CD4-positive, alpha-beta T cell treated with Interleukin-15 for 1 hour (primary cell): ENCODE measurements around the gene CHIC2.
"Not testable (repeated sequence)": the region's sequence is repeated elsewhere in the genome, so short reads cannot be mapped to it uniquely, and the experiment has no call there.

ENCODE experiments used
- DNase-seq: peaks from one replicate; pipeline ENCODE4 v3.0.0-alpha.2; 2020

CHIC2 gene

DNA sequence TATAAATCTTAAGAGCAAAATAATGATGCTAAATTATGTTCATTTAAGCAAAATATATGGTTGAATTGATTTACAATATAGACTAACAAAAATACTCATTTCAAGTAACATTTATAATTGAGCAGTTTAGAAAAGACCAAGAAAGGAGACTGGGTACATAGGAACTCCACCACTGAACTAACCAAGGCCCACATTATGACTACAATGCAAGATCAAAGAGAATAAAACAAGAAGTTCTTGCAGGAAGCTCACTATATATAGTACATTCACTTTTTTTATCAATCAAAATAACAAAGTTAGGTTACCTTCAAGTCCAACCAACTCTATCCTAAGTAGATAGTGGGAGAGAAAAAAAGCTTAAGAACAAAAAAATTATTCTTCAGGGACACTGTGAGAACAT, 8.0 kb downstream of the CHIC2 start:
- no peak for DNase-seq

- no peak for DNase-seq
Observed at GRCh38 chr4:54055494-54055893, 8.9 kb downstream of the CHIC2 start.

GRCh38 chr4:54054501-54054900, 9.9 kb downstream of the CHIC2 start:
- DNase-seq: no peak

- not testable (repeated sequence) for DNase-seq
Observed at GRCh38 chr4:54053322-54053721, 11.1 kb downstream of the CHIC2 start.

- no peak for DNase-seq
Observed at GRCh38 chr4:54050214-54050904, 14.0 kb downstream of the CHIC2 start.

GRCh38 chr4:54043630-54044029, 20.8 kb downstream of the CHIC2 start:
- not testable (repeated sequence) for DNase-seq

DNA sequence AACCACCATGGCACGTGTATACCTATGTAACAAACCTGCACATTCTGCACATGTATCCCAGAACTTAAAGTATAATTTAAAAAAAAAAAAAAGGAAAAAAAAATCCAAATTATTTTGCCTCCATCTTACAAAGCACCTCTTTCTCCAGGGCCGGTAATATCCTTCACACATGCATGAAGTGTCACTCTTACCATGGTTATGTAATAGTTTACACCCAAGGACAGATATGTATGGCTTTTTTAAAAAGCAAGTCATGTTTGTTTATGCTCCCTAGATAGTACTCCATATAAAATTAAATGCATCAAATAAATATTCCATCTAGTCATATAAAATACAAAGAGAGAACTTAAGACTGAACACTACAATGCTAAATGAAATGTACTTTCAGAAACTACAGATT, 22.5 kb downstream of the CHIC2 start:
- no peak for DNase-seq

DNA sequence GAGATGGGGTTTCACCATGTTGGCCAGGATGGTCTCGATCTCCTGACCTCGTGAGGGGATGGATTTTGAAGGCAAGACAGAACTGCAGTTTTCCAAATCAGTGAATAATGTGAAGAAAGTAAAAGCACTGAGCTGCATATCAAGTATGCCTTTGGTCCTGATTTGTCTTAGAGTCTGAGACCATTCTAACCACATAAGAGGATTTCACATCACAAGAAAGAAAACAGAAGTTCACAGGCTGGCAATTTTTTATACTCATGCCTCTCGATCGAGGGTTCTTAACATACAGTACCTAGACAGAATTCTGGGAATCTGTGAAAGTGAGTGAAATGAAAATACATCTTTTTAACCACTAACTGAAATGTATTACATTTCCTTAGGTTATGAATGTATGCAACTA, 23.3 kb downstream of the CHIC2 start:
- no peak for DNase-seq

- no peak for DNase-seq
Observed at GRCh38 chr4:54038056-54038455, 26.3 kb downstream of the CHIC2 start.

DNA sequence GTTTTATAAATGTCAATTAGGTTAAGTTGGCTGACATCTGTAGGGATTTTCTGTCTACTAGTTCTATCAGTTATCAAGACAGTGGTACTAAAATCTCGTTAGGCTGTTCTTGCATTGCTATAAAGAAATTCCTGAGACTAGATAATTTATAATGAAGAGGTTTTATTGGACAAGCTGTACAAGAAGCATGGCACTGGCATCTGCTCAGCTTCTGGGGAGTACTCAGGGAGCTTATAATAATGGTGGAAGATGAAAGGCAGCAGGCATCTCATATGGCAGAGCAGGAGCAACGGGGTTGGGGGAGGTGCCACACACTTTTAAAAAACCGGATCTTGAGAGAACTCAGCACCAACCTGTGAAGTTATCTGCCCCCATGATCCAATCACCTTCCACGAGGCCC, 28.2 kb downstream of the CHIC2 start:
- DNase-seq: no peak

GRCh38 chr4:54032558-54033135, 31.8 kb downstream of the CHIC2 start:
- no peak for DNase-seq

DNA sequence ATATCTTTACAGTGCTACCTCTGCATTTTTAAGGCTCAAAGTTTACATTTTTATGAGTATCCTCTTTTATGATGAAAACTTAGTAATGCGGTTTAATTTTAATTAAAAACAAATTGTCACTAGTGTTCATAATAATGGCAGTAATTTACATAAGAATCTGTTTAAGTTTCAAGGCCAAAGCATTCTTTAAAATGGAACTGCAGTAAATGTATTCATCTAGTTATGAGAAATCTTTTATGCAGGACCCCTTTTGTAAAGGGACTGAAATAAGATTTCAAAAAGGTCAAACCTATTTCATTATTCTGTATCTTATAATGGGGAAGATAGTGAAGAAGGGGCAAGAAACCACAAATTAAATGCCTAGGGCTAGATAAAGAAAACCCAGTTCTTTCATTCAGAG, 37.1 kb downstream of the CHIC2 start:
- no peak for DNase-seq

DNA sequence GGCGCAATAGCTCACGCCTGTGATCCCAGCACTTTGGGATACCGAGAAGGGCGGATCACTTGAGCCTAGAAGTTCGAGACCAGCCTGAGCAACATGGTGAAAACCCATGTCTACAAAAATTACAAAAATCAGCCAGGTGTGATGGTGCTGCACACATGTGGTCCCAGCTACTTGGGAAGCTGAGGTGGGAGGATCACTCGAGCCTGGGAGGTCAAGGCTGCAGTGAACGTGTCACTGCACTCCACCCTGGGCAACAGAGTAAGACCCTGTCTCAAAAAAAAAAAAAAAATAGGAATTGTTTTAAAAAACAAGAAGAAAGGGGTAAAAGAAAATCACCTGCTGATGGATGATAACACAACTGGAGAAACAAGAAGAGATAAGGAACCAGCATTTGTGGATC, 38.8 kb downstream of the CHIC2 start:
- no peak for DNase-seq

DNA sequence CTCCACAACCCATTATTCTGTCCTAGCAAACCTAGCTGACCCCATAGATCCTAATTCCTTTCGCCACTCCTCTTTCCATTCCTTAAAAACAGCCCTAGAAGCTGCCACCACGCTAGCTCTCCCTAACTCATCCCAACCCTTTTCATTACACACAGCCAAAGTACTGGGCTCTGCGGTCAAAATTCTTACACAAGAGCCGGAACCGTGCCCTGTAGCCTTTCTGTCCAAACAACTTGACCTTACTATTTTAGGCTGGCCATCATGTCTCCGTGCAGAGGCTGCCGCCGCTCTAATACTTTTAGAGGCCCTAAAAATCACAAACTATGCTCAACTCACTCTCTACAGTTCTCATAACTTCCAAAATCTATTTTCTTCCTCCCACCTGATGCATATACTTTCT, 41.4 kb downstream of the CHIC2 start:
- DNase-seq: not testable (repeated sequence)

DNA sequence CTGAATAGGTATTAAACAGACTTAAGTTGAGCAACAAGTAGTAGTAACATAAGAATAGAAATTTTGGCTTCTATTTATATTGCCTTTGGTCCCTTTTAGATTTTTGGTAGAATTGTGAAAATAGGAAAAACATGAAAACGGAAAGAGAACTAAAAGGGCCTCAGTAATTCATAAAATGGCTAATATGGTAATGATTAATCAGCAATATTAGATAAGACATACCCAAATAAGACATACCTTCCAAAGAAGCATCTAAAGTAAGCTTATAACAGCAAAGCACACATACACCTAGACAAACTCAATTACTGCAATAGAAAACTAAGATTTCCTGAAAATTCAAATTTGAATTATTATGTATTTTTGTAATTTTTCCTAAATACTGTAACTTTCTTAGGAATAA, 46.4 kb downstream of the CHIC2 start:
- no peak for DNase-seq

- DNase-seq: no peak
Observed at GRCh38 chr4:54017308-54017707, 47.1 kb downstream of the CHIC2 start.

- no peak for DNase-seq
Observed at GRCh38 chr4:54016504-54016903, 47.9 kb downstream of the CHIC2 start.

DNA sequence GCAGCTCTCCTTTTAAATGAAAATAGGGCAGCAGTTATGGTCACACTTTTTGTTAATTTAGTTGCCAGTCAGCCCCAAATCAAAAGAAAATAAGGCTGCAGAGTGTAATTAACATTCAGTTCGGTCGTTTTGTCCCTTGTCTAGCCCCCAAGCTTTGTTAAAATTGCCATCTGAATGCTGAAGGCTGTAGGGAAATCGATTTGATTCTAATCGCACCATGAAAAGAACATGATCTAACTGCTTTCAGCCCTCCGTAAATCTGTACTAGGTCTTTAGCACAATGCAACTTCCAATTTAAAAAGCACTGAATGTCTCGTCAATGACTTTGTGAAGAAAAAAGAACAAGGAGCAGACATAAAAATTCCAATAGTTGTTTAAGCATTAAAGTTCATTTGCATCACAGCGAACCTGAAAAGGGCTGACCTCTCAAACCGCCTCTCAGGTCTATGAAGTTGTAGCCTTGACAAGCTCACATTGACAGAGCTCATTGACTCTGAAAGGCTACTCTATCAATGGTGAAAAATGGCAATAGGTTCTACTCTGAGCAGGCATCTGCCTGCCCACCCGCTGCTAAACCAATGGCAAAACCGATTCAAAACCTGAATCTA, 48.9 kb downstream of the CHIC2 start:
- DNase-seq: no peak

GRCh38 chr4:54014666-54015160, 49.7 kb downstream of the CHIC2 start:
- no peak for DNase-seq

- no peak for DNase-seq
Observed at GRCh38 chr4:54011201-54011600, 53.2 kb downstream of the CHIC2 start.

GRCh38 chr4:54006755-54007154, 57.6 kb downstream of the CHIC2 start:
- no peak for DNase-seq

- no peak for DNase-seq
Observed at GRCh38 chr4:54005475-54005874, 58.9 kb downstream of the CHIC2 start.

GRCh38 chr4:54004463-54004862, 59.9 kb downstream of the CHIC2 start:
- no peak for DNase-seq

DNA sequence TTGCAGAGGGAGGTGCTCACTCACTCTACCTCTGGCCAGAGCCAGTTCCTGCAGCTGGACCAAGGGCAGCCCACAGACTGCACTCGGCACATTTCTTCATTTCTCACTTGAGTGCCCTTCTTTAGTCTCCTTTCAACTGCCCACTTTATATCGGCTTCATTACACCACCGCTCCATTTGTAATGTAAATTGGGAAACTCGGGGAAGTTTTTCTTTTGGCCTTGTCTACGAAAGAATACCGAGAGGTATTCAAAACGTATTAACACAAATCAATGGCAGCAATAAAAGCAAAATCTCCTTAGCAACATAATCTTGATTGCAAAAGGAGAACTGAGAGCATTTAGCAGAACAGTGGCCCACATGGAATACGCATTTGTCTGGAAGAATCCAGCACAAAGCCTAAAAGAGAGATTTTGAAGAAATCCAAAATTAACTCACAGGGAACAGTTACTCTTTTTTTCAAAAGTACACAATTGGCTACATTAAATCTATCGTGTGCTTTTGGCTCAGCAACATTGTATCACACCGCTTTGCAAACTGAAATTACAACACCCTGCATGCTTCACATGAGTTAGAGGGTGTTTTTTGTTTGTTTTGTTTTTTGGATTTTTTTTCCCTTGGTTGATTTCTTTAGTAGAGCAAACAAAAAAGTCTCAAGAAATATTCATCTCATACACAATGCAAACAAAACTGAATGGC, 62.6 kb downstream of the CHIC2 start:
- no peak for DNase-seq
